Activated CD4-positive, alpha-beta memory T cell treated with anti-CD3 and anti-CD28 coated beads, Interleukin-2, amount 10 ng/mL, durations not matched to agents 7 days and 5 days (primary cell): ENCODE measurements around the gene TLNRD1. TPM values are rescaled to one million over a fixed set of nuclear protein-coding genes. Genes with fewer than 3 reads are reported as not detected.

Experiments
- CTCF ChIA-PET: fragments of 350-600 bp; sonication (Branson Sonifier 250); formaldehyde crosslinking; loops from one replicate; lab custom pipeline; 2021; ENCODE audit warnings: antibody characterized with exemption, inconsistent platforms; lab: Charles Lee
- POLR2A ChIA-PET: fragments of 350-600 bp; sonication (Branson Sonifier 250); formaldehyde crosslinking; loops from one replicate; lab custom pipeline; 2021; ENCODE audit warnings: antibody characterized with exemption; lab: Charles Lee
- DNase-seq: peaks from one replicate; pipeline ENCODE4 v3.0.0-alpha.2; 2020
- H3K27ac Mint-ChIP-seq: one replicate; pipeline ENCODE4 v1.8.0; 2021; ENCODE audit warnings: mild to moderate bottlenecking, mixed read lengths
- H3K27me3 Mint-ChIP-seq: one replicate; pipeline ENCODE4 v1.8.0; 2021; ENCODE audit warnings: mixed read lengths
- H3K36me3 Mint-ChIP-seq: one replicate; pipeline ENCODE4 v1.8.0; 2021; ENCODE audit warnings: low read depth, mixed read lengths
- H3K4me1 Mint-ChIP-seq: one replicate; pipeline ENCODE4 v1.8.0; 2021; ENCODE audit warnings: mixed read lengths
- H3K4me3 Mint-ChIP-seq: one replicate; pipeline ENCODE4 v1.8.0; 2021; ENCODE audit warnings: mild to moderate bottlenecking, mixed read lengths
- H3K9me3 Mint-ChIP-seq: one replicate; pipeline ENCODE4 v1.8.0; 2021; ENCODE audit warnings: mixed read lengths
- total RNA-seq, 2 experiments: library from RNA; stranded (reverse); gene quantifications; one replicate each; pipeline ENCODE4 v1.2.3, GENCODE V29; 2021

The TLNRD1 gene
- total RNA-seq, 2 experiments from 2014 or later, result 47.1 to 48.8 TPM

- Mint-ChIP-seq H3K4me1 (peaks cover 29% of the 10 kb centered on the region), H3K36me3 (no peaks in the 10 kb centered on the region), H3K4me3 (no peak overlapping the region), H3K9me3 (peaks cover 4% of the 10 kb centered on the region), H3K27ac (no peak overlapping the region), H3K27me3 (peaks cover 5% of the 10 kb centered on the region)
- ChIA-PET CTCF (no interaction called here), POLR2A (no interaction called here)
- no peak for DNase-seq
Measured at GRCh38 chr15:81053621-81054020, 52.9 kb downstream of the TLNRD1 start.

DNA sequence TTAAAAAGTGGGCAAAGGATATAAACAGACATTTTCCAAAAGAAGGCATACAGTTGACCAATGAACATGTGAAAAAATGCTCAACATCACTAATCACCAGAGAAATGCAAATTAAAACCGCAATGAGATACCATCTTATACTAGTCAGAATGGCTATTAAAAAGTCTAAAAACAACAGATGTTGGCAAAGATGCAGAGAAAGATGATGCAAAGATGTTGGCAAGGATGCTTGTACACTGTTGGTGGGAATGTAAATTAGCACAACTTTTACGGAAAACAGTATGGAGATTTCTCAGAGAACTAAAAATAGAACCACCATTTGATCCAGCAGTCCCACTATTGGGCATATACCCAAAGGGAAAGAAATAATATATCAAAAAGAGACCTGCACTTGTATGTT lies 53.5 kb downstream of the TLNRD1 start:
- Mint-ChIP-seq H3K9me3 (peaks cover 4% of the 10 kb centered on the region), H3K4me3 (no peak overlapping the region), H3K27me3 (peaks cover 5% of the 10 kb centered on the region), H3K27ac (no peak overlapping the region), H3K4me1 (peaks cover 29% of the 10 kb centered on the region), H3K36me3 (no peaks in the 10 kb centered on the region)
- DNase-seq, result no peak
- CTCF ChIA-PET, result no interaction called here
- POLR2A ChIA-PET, result no interaction called here

Other genes starting within 250 kb of the TLNRD1 start
- not detected for gene CEMIP, start 221.6 kb upstream of the TLNRD1 start, total RNA-seq
- 10 to 100 TPM; 34.5 to 36.1 TPM for gene MESD, start 11.1 kb upstream of the TLNRD1 start, total RNA-seq
- not detected for gene CFAP161, start 133.3 kb downstream of the TLNRD1 start, total RNA-seq
- gene IL16, start 196.0 kb downstream of the TLNRD1 start, total RNA-seq, result 100 to 1,000 TPM; 196 to 200 TPM